ENCODE results near the gene HOXC6. TPM values are rescaled to one million over a fixed set of nuclear protein-coding genes. Genes with fewer than 3 reads are reported as not detected.

The HOXC6 gene
- total RNA-seq, 1 experiment from 2014 or later: not detected

DNA sequence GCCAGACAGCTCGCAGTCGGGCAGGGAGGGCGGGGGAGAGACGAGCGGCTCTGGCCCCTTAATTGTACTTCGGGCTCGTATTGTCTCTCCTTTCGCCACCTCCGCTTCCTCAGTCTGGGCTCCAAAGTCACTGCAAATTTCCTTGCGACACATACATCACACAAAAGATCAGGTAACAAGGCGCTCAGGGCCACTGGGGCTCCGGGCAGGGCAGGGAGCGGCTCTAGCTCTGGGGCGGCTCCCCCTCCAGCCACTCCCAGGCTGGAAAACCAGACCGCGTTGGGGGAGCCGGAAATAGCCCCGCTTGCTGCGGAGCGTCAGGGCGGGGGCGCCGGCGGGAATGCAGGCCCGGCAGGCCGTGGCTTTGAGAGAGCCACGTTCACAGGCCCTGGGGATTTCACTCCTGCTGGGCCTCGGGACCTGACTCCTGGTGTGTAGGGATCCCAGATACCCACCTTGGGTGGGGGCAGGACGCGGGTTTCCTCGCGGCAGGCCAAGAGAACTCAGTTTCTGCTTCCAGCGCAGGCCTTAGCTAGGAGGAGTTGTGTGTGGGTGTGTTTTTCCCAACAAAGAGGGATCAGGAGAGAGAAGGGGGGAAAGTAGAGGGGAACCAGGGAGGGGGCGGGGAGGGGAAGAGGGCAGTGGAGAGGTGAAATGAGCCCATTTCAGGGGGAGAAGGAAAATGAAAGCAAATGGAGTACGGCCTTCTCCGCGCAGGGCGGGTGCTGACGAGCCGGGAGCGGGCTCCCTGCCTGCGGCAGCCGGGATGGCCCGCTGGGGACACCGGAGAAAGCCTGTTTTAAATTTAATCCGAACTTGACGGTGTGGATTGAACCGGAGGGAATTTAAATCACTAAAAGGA lies 32.6 kb upstream of the HOXC6 start:
- ATAC-seq: peak; percentile 49
- POLR2A ChIA-PET: no interaction called here
- peak overlapping the region; percentile 56 for H3K4me3 Mint-ChIP-seq

DNA sequence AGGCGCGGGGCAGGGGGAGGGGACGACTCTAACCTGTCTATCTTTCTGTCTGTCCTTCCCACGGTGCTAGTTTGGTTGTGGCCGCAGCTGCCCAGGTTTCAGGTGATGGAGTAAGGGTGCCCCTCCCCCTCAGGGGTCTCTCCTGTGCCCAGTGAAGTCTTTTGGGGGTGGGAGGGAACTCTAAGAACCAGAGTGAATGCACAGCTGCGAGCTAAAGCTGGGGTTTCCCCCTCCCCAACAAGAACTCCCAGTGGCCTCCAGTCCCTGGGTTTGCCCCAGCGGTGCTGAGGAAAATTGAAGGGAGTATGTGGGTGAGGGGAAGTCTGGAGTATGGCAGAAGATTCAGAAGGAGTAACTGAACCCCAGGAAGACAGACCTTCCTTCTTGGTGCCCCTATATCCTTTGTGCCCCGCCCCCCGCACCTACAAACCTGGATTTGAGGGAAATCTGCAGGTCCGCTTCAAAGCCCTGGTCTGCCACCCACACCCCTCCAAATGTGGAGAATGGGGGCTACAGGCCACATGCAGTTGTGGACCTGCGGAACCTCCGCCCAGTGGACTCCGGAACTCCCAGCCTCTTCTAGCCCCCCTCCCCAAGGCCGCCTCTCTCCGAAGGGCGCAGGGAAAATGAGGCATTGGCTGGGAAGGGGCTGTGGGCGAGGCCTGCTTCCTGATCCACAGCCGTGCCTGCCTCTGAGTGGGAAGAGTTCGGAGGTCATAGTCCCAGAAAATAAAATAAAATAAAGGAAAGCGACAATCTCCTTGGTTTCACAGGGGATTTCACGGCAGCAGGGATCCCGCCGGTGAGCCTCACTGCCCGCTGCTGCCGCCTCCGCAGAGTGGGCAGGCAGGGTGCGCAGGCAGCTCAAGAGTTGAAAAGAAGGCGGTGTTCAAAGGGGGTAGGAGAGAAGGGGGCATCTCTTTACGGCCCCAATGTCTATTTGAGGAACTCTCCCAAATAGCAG lies 31.7 kb upstream of the HOXC6 start:
- Mint-ChIP-seq H3K27me3 (ENCODE audit: low read depth) (peaks cover 100% of the 10 kb centered on the region), H3K27ac (no peak overlapping the region), H3K4me3 (peak overlapping the region; percentile 56), H3K9me3 (no peaks in the 10 kb centered on the region), H3K4me1 (peaks cover 33% of the 10 kb centered on the region), H3K36me3 (no peaks in the 10 kb centered on the region)
- no peak for DNase-seq (ENCODE audit: low spot score)
- no peak; the same call in 1 of the 2 replicates for ATAC-seq
- ChIA-PET CTCF (interaction anchor here (0.9 to 2.5 kb wide), 12 partner anchors 9 to 294 kb away, joined by 3 to 14 read pairs (median 5); partner anchors contain the start of genes HOXC10 and HOXC8), POLR2A (no interaction called here)
- TF ChIP-seq, protein P1, sequence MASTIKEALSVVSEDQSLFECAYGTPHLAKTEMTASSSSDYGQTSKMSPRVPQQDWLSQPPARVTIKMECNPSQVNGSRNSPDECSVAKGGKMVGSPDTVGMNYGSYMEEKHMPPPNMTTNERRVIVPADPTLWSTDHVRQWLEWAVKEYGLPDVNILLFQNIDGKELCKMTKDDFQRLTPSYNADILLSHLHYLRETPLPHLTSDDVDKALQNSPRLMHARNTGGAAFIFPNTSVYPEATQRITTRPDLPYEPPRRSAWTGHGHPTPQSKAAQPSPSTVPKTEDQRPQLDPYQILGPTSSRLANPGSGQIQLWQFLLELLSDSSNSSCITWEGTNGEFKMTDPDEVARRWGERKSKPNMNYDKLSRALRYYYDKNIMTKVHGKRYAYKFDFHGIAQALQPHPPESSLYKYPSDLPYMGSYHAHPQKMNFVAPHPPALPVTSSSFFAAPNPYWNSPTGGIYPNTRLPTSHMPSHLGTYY (CRISPR knock-in tag; IDR thresholded peaks at IDR 0.05): no peak
- TF ChIP-seq, protein P2, sequence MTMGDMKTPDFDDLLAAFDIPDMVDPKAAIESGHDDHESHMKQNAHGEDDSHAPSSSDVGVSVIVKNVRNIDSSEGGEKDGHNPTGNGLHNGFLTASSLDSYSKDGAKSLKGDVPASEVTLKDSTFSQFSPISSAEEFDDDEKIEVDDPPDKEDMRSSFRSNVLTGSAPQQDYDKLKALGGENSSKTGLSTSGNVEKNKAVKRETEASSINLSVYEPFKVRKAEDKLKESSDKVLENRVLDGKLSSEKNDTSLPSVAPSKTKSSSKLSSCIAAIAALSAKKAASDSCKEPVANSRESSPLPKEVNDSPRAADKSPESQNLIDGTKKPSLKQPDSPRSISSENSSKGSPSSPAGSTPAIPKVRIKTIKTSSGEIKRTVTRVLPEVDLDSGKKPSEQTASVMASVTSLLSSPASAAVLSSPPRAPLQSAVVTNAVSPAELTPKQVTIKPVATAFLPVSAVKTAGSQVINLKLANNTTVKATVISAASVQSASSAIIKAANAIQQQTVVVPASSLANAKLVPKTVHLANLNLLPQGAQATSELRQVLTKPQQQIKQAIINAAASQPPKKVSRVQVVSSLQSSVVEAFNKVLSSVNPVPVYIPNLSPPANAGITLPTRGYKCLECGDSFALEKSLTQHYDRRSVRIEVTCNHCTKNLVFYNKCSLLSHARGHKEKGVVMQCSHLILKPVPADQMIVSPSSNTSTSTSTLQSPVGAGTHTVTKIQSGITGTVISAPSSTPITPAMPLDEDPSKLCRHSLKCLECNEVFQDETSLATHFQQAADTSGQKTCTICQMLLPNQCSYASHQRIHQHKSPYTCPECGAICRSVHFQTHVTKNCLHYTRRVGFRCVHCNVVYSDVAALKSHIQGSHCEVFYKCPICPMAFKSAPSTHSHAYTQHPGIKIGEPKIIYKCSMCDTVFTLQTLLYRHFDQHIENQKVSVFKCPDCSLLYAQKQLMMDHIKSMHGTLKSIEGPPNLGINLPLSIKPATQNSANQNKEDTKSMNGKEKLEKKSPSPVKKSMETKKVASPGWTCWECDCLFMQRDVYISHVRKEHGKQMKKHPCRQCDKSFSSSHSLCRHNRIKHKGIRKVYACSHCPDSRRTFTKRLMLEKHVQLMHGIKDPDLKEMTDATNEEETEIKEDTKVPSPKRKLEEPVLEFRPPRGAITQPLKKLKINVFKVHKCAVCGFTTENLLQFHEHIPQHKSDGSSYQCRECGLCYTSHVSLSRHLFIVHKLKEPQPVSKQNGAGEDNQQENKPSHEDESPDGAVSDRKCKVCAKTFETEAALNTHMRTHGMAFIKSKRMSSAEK (CRISPR knock-in tag; IDR thresholded peaks at IDR 0.05; ENCODE audit: borderline replicate concordance): no peak
- no peak for TF ChIP-seq ZNF396 (CRISPR knock-in tag; IDR thresholded peaks at IDR 0.05; ENCODE audit: borderline replicate concordance)
- no peak for TF ChIP-seq NFATC4 (CRISPR knock-in tag; IDR thresholded peaks at IDR 0.05)
- TF ChIP-seq, protein P3, sequence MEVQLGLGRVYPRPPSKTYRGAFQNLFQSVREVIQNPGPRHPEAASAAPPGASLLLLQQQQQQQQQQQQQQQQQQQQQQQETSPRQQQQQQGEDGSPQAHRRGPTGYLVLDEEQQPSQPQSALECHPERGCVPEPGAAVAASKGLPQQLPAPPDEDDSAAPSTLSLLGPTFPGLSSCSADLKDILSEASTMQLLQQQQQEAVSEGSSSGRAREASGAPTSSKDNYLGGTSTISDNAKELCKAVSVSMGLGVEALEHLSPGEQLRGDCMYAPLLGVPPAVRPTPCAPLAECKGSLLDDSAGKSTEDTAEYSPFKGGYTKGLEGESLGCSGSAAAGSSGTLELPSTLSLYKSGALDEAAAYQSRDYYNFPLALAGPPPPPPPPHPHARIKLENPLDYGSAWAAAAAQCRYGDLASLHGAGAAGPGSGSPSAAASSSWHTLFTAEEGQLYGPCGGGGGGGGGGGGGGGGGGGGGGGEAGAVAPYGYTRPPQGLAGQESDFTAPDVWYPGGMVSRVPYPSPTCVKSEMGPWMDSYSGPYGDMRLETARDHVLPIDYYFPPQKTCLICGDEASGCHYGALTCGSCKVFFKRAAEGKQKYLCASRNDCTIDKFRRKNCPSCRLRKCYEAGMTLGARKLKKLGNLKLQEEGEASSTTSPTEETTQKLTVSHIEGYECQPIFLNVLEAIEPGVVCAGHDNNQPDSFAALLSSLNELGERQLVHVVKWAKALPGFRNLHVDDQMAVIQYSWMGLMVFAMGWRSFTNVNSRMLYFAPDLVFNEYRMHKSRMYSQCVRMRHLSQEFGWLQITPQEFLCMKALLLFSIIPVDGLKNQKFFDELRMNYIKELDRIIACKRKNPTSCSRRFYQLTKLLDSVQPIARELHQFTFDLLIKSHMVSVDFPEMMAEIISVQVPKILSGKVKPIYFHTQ (CRISPR knock-in tag; IDR thresholded peaks at IDR 0.05): no peak
- TF ChIP-seq, protein P4, sequence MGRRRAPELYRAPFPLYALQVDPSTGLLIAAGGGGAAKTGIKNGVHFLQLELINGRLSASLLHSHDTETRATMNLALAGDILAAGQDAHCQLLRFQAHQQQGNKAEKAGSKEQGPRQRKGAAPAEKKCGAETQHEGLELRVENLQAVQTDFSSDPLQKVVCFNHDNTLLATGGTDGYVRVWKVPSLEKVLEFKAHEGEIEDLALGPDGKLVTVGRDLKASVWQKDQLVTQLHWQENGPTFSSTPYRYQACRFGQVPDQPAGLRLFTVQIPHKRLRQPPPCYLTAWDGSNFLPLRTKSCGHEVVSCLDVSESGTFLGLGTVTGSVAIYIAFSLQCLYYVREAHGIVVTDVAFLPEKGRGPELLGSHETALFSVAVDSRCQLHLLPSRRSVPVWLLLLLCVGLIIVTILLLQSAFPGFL (CRISPR knock-in tag; IDR thresholded peaks at IDR 0.05; ENCODE audit: borderline replicate concordance): no peak
- no peak for TF ChIP-seq ZBTB21 (CRISPR knock-in tag; IDR thresholded peaks at IDR 0.05; ENCODE audit: borderline replicate concordance)
- TF ChIP-seq, protein P5, sequence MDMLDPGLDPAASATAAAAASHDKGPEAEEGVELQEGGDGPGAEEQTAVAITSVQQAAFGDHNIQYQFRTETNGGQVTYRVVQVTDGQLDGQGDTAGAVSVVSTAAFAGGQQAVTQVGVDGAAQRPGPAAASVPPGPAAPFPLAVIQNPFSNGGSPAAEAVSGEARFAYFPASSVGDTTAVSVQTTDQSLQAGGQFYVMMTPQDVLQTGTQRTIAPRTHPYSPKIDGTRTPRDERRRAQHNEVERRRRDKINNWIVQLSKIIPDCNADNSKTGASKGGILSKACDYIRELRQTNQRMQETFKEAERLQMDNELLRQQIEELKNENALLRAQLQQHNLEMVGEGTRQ (CRISPR knock-in tag; IDR thresholded peaks at IDR 0.05): no peak
- no peak for TF ChIP-seq GTF2I (CRISPR knock-in tag; conservative IDR thresholded peaks at IDR 0.05)
- no peak for TF ChIP-seq SMAD3 (CRISPR knock-in tag; IDR thresholded peaks at IDR 0.05; ENCODE audit: borderline replicate concordance)
- TF ChIP-seq, protein P6, sequence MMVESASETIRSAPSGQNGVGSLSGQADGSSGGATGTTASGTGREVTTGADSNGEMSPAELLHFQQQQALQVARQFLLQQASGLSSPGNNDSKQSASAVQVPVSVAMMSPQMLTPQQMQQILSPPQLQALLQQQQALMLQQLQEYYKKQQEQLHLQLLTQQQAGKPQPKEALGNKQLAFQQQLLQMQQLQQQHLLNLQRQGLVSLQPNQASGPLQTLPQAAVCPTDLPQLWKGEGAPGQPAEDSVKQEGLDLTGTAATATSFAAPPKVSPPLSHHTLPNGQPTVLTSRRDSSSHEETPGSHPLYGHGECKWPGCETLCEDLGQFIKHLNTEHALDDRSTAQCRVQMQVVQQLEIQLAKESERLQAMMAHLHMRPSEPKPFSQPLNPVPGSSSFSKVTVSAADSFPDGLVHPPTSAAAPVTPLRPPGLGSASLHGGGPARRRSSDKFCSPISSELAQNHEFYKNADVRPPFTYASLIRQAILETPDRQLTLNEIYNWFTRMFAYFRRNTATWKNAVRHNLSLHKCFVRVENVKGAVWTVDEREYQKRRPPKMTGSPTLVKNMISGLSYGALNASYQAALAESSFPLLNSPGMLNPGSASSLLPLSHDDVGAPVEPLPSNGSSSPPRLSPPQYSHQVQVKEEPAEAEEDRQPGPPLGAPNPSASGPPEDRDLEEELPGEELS (CRISPR knock-in tag; IDR thresholded peaks at IDR 0.05): no peak
- no peak for TF ChIP-seq ZNF416 (CRISPR knock-in tag; IDR thresholded peaks at IDR 0.05)
- TF ChIP-seq NFE2L1 (CRISPR knock-in tag; IDR thresholded peaks at IDR 0.05): no peak

More for the DNA sequence above, 32.6 kb upstream of the HOXC6 start:
- H3K9me3 Mint-ChIP-seq: no peaks in the 10 kb centered on the region
- CTCF ChIA-PET: interaction anchor here (0.6 to 2.1 kb wide), 11 partner anchors 10 to 249 kb away, joined by 3 to 10 read pairs (median 6); partner anchors contain the start of genes HOXC10 and HOXC5
- peak; percentile 76 for DNase-seq (ENCODE audit: low spot score)
- peaks cover 36% of the 10 kb centered on the region for H3K4me1 Mint-ChIP-seq
- no peak for TF ChIP-seq MXD4 (CRISPR knock-in tag; IDR thresholded peaks at IDR 0.05; ENCODE audit: borderline replicate concordance)
- no peak for TF ChIP-seq SOX15 (CRISPR knock-in tag; IDR thresholded peaks at IDR 0.05)
- TF ChIP-seq HMGA2 (CRISPR knock-in tag; IDR thresholded peaks at IDR 0.05): no peak
- TF ChIP-seq, protein P7, sequence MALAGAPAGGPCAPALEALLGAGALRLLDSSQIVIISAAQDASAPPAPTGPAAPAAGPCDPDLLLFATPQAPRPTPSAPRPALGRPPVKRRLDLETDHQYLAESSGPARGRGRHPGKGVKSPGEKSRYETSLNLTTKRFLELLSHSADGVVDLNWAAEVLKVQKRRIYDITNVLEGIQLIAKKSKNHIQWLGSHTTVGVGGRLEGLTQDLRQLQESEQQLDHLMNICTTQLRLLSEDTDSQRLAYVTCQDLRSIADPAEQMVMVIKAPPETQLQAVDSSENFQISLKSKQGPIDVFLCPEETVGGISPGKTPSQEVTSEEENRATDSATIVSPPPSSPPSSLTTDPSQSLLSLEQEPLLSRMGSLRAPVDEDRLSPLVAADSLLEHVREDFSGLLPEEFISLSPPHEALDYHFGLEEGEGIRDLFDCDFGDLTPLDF (CRISPR knock-in tag; IDR thresholded peaks at IDR 0.05): no peak
- TF ChIP-seq SP1 (CRISPR knock-in tag; conservative IDR thresholded peaks at IDR 0.05): 0 out of 2 replicates have a peak, but pooled peaks have one; percentile 20
- H3K27ac Mint-ChIP-seq: no peak overlapping the region
- H3K27me3 Mint-ChIP-seq (ENCODE audit: low read depth): peaks cover 100% of the 10 kb centered on the region
- no peaks in the 10 kb centered on the region for H3K36me3 Mint-ChIP-seq

All from WTC11 (cell line).